ENCODE measurements around the gene NALCN. TPM values are rescaled to one million over a fixed set of nuclear protein-coding genes. Genes with fewer than 3 reads are reported as not detected.

NALCN gene
- total RNA-seq, 4 donors from 2014 or later, result 0.32 to 0.41 TPM; not detected in 2

DNA sequence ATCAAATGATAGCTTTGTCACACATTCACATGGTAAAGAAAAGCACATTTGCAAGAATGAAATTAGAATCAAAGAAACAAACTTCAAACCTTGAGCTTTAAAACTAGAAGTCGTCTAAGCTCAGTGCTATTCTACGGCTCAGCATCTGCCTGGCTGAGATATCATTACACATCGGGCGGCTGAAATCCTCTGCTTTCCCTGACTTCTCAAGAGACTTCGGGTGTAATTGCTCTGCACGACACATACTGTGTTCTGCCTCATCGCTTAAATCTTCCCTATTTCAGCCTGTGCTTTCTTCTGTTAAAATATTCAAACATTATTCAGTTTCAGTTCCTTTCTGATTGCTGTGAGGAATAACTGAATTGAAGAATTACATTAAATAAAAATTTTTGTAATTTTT is 265.3 kb downstream of the NALCN start:
- Histone ChIP-seq H3K4me3 (no peak overlapping the region), H3K4me1 (no peaks in the 10 kb centered on the region), H3K9me3 (no peaks in the 10 kb centered on the region), H3K27me3 (peaks cover 21% of the 10 kb centered on the region), H3K36me3 (no peaks in the 10 kb centered on the region), H3K27ac (no peak overlapping the region)
- TF ChIP-seq, protein P1, sequence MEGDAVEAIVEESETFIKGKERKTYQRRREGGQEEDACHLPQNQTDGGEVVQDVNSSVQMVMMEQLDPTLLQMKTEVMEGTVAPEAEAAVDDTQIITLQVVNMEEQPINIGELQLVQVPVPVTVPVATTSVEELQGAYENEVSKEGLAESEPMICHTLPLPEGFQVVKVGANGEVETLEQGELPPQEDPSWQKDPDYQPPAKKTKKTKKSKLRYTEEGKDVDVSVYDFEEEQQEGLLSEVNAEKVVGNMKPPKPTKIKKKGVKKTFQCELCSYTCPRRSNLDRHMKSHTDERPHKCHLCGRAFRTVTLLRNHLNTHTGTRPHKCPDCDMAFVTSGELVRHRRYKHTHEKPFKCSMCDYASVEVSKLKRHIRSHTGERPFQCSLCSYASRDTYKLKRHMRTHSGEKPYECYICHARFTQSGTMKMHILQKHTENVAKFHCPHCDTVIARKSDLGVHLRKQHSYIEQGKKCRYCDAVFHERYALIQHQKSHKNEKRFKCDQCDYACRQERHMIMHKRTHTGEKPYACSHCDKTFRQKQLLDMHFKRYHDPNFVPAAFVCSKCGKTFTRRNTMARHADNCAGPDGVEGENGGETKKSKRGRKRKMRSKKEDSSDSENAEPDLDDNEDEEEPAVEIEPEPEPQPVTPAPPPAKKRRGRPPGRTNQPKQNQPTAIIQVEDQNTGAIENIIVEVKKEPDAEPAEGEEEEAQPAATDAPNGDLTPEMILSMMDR (IDR thresholded peaks at IDR 0.05), result no peak
- TF ChIP-seq POLR2A (IDR thresholded peaks at IDR 0.05), result no peak
- in situ Hi-C loops (cut with MboI; ENCODE audit: low pct_ligation_motif_present in 1 of 4, low pct_unique_long_range_greater_than_20kb in 1 of 4, low sequenced_read_pairs in 3 of 4) (no loop called here), intact Hi-C loops (cut with DNase I; ENCODE audit: low total_unique reads) (no loop called here)
- WGBS, 2 donors (ENCODE audit: low coverage in 1 of 2), result 20 to 32% methylated on average over 3 to 7 of the region's 7 CpGs
- no peak for DNase-seq

DNA sequence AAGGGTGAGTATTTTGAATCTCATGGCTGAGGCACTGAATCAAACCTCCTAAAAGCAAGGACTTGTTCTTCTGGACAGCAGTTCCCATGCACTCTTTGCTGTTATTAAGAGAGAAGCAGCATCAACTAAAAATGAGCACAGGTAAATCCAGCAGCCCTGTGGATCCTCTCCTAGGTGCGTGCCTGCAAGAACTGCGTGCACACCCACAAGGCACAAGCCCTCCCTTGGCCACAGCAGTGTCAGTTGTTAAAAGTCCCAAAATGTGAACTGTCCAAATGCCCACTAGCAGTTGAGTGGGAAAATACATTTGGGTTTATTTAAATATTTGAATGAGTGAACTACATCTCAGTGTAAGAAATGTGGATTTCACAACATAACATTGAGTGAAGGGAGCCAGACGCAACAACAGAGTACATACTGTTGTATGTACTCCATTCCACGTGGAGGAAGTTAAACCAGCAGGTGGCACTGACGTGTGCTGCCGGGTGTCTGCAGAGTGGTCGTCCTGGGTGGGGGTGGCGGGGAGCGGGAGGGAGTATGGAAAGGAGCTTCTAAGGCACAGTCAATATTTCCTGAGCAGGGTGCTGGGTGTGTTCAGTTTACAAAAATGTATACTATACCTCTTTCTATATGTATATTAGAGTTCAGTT is 266.4 kb downstream of the NALCN start:
- 36 to 39% methylated on average over 9 of the region's 9 CpGs for WGBS, 2 donors (ENCODE audit: low coverage in 1 of 2)
- intact Hi-C loops (cut with DNase I; ENCODE audit: low total_unique reads) (no loop called here), in situ Hi-C loops (cut with MboI; ENCODE audit: low pct_ligation_motif_present in 1 of 4, low pct_unique_long_range_greater_than_20kb in 1 of 4, low sequenced_read_pairs in 3 of 4) (no loop called here)
- no peak for DNase-seq
- Histone ChIP-seq H3K27ac (no peak overlapping the region), H3K9me3 (no peaks in the 10 kb centered on the region), H3K4me3 (no peak overlapping the region), H3K4me1 (no peaks in the 10 kb centered on the region), H3K36me3 (no peaks in the 10 kb centered on the region), H3K27me3 (peaks cover 23% of the 10 kb centered on the region)
- no peak for TF ChIP-seq EP300 (IDR thresholded peaks at IDR 0.05; ENCODE audit: low read depth)
- no peak for TF ChIP-seq POLR2AphosphoS5 (IDR thresholded peaks at IDR 0.05)
- no peak for TF ChIP-seq POLR2A (IDR thresholded peaks at IDR 0.05)
- TF ChIP-seq, protein P1 (IDR thresholded peaks at IDR 0.05), result no peak

DNA sequence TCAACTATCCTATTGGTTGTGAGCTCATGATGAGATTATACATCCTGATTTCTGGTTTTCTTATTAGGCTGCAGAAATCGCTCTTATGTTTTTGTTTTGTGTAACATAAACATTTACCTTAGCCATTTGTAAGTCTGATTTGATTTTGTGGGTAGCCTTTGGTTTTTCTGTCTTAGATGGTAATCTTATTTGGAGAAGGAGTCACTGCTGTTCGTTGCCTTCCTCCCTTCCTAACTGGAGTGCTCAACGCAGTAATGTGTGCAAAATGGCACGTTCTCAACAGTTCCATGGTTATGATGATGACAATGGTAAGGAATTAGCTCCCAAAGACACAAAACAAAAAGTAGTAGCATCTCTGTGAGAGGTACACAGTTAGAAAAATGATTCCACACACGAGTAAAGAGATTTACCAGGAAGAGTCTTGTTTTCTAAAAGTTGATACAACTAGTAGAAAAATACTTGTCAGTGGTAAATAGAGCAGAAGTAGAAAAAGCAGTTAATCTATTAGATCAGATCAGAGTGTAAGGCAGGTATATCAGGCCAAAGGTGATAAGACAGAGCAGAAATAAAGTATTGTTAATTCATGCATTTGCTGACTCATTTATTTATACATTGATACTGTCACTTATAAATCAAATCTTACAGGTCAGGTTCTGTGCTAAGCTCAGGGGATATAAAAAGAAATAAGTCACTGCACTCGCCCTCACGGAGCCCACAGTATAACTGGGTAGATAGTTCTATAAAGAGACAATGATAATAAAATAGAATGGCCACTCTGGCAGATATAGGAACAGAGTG is 270.0 kb downstream of the NALCN start:
- TF ChIP-seq, protein P1 (IDR thresholded peaks at IDR 0.05), result no peak
- TF ChIP-seq POLR2A (IDR thresholded peaks at IDR 0.05) (no peak), EP300 (IDR thresholded peaks at IDR 0.05; ENCODE audit: low read depth) (no peak), POLR2AphosphoS5 (IDR thresholded peaks at IDR 0.05) (no peak)
- no peak for DNase-seq
- 52 to 55% methylated on average over 7 of the region's 7 CpGs for WGBS, 2 donors (ENCODE audit: low coverage in 1 of 2)
- Histone ChIP-seq H3K36me3 (no peaks in the 10 kb centered on the region), H3K9me3 (no peaks in the 10 kb centered on the region), H3K27me3 (peaks cover 24% of the 10 kb centered on the region), H3K4me3 (no peak overlapping the region), H3K27ac (no peak overlapping the region), H3K4me1 (no peaks in the 10 kb centered on the region)
- in situ Hi-C loops (cut with MboI; ENCODE audit: low pct_ligation_motif_present in 1 of 4, low pct_unique_long_range_greater_than_20kb in 1 of 4, low sequenced_read_pairs in 3 of 4) (no loop called here), intact Hi-C loops (cut with DNase I; ENCODE audit: low total_unique reads) (no loop called here)

DNA sequence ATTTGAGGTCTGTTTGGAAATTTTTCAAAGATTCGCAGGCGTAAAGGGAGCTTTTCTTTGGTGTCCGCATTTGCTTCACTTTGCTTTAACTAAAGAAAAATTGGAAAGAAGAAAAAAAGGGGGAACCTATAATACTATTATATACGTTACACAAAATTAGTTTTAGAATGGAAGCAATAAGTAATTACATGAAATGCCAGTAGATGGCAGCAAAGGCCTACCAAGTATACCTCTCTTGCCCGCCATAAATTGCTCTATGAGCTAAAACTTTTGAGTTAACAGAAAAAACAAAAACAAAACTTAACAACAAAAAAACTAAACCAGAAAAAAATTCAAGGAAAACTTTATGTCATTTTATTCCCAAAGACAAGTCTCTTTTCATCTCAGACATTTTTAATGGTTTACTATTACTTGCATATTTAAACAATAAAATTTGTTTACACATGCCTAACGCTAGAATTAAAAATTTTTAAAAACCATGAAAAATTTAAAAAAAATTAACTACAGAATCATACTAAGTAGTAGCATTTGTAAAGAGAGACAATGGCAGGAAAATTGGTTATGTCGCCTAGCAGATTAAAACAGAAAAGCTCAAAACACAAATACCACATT is 271.4 kb downstream of the NALCN start:
- 23 to 27% methylated on average over 7 of the region's 7 CpGs for WGBS, 2 donors (ENCODE audit: low coverage in 1 of 2)
- in situ Hi-C loops (cut with MboI; ENCODE audit: low pct_ligation_motif_present in 1 of 4, low pct_unique_long_range_greater_than_20kb in 1 of 4, low sequenced_read_pairs in 3 of 4), result no loop called here
- Histone ChIP-seq H3K36me3 (no peaks in the 10 kb centered on the region), H3K4me3 (no peak overlapping the region), H3K4me1 (no peaks in the 10 kb centered on the region), H3K27me3 (peaks cover 34% of the 10 kb centered on the region), H3K9me3 (no peaks in the 10 kb centered on the region), H3K27ac (no peak overlapping the region)
- no peak for DNase-seq
- TF ChIP-seq POLR2A (IDR thresholded peaks at IDR 0.05) (no peak), EP300 (IDR thresholded peaks at IDR 0.05; ENCODE audit: low read depth) (no peak), POLR2AphosphoS5 (IDR thresholded peaks at IDR 0.05) (no peak)
- TF ChIP-seq, protein P1 (IDR thresholded peaks at IDR 0.05), result peak; percentile 45 to 71 (median 61)
- intact Hi-C loops (cut with DNase I; ENCODE audit: low total_unique reads), result no loop called here
